Left lung (tissue), 10 donors: ENCODE data around the gene GMDS. TPM values are rescaled to one million over a fixed set of nuclear protein-coding genes. Genes with fewer than 3 reads are reported as not detected.

Experiments
- ATAC-seq: fragments of 200-7000 bp; cut with Tn5 transposase; one replicate; pipeline ENCODE4 v1.9.1; 2020; ENCODE audit warnings: moderate library complexity
- DNase-seq, 4 donors: peaks; one replicate each; pipeline ENCODE4 v3.0.0-alpha.2; 2013 to 2020
- H3K27ac ChIP-seq, 2 donors: fragments of 200-600 bp; sonication (generic) in 1 of 2; one replicate each; pipeline versions ENCODE4 v1.5.0 to v1.8.0; 2020 to 2021
- H3K27me3 ChIP-seq, 2 donors: fragments of 200-600 bp; sonication (generic) in 1 of 2; one replicate each; pipeline versions ENCODE4 v1.5.0 to v1.8.0; 2020 to 2021
- H3K36me3 ChIP-seq, 2 donors: fragments of 200-600 bp; sonication (generic) in 1 of 2; one replicate each; pipeline versions ENCODE4 v1.5.0 to v1.8.0; 2020 to 2021
- H3K4me1 ChIP-seq, 2 donors: fragments of 200-600 bp; one replicate each; pipeline ENCODE4 v1.8.0; 2021
- H3K4me3 ChIP-seq, 2 donors: fragments of 200-600 bp; sonication (generic) in 1 of 2; one replicate each; pipeline versions ENCODE4 v1.5.0 to v1.8.0; 2020 to 2021; ENCODE audit warnings: mild to moderate bottlenecking in 1 of 2
- H3K9me3 ChIP-seq, 2 donors: fragments of 200-600 bp; sonication (generic) in 1 of 2; one replicate each; pipeline versions ENCODE4 v1.5.0 to v1.8.0; 2020 to 2021
- CTCF ChIP-seq, 2 donors: fragments of 200-600 bp; sonication (generic) in 1 of 2; IDR thresholded peaks; one replicate each; pipeline versions ENCODE4 v1.5.0 to v1.8.0; 2021; ENCODE audit warnings: antibody characterized with exemption in 2 of 2
- intact Hi-C, 2 donors: fragments of 100-400 bp; cut with DNase I; formaldehyde crosslinking; loops; one replicate each; pipeline versions ENCODE4 v1.11.2 to v1.14.2; 2022
- polyA plus RNA-seq, 6 donors: library from polyadenylated mRNA; unstranded; fragments of 120-200 nt; gene quantifications; one replicate each; pipeline ENCODE4 v1.2.1, GENCODE V29; 2013; ENCODE audit not compliant: insufficient read length in 6 of 6
- total RNA-seq, 2 donors: library from RNA; stranded (reverse); fragmentation: NEBNext Ultra II Directional; extraction: Animal tissue kit (Norgen Biotek cat#: 25700); gene quantifications; one replicate each; pipeline ENCODE4 v1.2.1, GENCODE V29; 2021
- donor health status: DM: no; HTN: yes; CAD: no.
- donor health status: DM: no; HTN: no; CAD: no.

The GMDS gene
- total and polyA plus RNA-seq, 8 donors, result 16.5 to 25.4 (median 21.2) TPM

GRCh38 chr6:2132416-2132815 lies 113.0 kb downstream of the GMDS start:
- no peak for TF ChIP-seq CTCF (IDR thresholded peaks at IDR 0.05)
- intact Hi-C loops, result no loop called here
- DNase-seq, result no peak

GRCh38 chr6:2129182-2129621 lies 116.2 kb downstream of the GMDS start:
- ATAC-seq (no peak), DNase-seq (no peak)
- Histone ChIP-seq H3K27ac (no peak overlapping the region), H3K27me3 (no peaks in the 10 kb centered on the region), H3K9me3 (no peaks in the 10 kb centered on the region), H3K4me3 (no peak overlapping the region), H3K36me3 (no peaks in the 10 kb centered on the region), H3K4me1 (peaks cover 0 to 15% of the 10 kb centered on the region in 2 donors)
- intact Hi-C loops, result no loop called here
- no peak for TF ChIP-seq CTCF (IDR thresholded peaks at IDR 0.05)

More at GRCh38 chr6:2132416-2132815, 113.0 kb downstream of the GMDS start:
- H3K36me3 ChIP-seq, result no peaks in the 10 kb centered on the region
- H3K27me3 ChIP-seq, result no peaks in the 10 kb centered on the region
- no peak for ATAC-seq
- no peak overlapping the region for H3K27ac ChIP-seq
- H3K4me3 ChIP-seq, result no peak overlapping the region
- no peaks in the 10 kb centered on the region for H3K9me3 ChIP-seq
- H3K4me1 ChIP-seq, result peaks cover 0 to 7% of the 10 kb centered on the region in 2 donors

GRCh38 chr6:2127484-2127911 lies 117.9 kb downstream of the GMDS start:
- peak; percentile 69 for ATAC-seq
- H3K27me3 ChIP-seq, result no peaks in the 10 kb centered on the region
- TF ChIP-seq CTCF (IDR thresholded peaks at IDR 0.05), result no peak

DNA sequence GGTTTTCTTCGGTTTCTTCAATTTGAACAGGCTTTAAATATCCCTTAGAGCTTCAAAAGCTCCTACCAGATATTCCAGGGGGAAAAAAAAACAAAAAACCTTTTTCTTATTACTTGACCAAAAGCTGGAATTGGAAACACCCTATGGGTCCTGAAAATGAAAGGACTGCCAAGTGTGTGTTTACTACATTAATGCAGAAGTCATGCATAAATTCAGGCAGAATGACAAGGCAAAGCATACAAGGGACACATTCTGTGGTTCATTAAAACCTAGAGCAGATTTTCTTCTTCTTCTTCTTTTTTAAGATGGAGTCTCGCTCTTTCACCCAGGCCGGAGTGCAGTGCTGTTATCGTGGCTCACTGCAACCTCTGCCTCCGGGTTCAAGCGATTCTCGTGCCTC lies 119.1 kb downstream of the GMDS start:
- intact Hi-C loops, result no loop called here
- Histone ChIP-seq H3K27ac (no peak overlapping the region), H3K27me3 (no peaks in the 10 kb centered on the region), H3K4me1 (peaks cover 0 to 15% of the 10 kb centered on the region in 2 donors), H3K36me3 (no peaks in the 10 kb centered on the region), H3K9me3 (no peaks in the 10 kb centered on the region), H3K4me3 (no peak overlapping the region)
- ATAC-seq (no peak), DNase-seq (no peak)
- no peak for TF ChIP-seq CTCF (IDR thresholded peaks at IDR 0.05)

More at GRCh38 chr6:2127484-2127911, 117.9 kb downstream of the GMDS start:
- peak overlapping the region in 1 of 2 donors; percentile 26 for H3K27ac ChIP-seq
- H3K4me3 ChIP-seq, result no peak overlapping the region
- H3K4me1 ChIP-seq, result peaks cover 0 to 15% of the 10 kb centered on the region in 2 donors
- no peaks in the 10 kb centered on the region for H3K36me3 ChIP-seq
- intact Hi-C loops, result no loop called here
- peak in 1 of 4 donors; percentile 67 for DNase-seq
- no peaks in the 10 kb centered on the region for H3K9me3 ChIP-seq

DNA sequence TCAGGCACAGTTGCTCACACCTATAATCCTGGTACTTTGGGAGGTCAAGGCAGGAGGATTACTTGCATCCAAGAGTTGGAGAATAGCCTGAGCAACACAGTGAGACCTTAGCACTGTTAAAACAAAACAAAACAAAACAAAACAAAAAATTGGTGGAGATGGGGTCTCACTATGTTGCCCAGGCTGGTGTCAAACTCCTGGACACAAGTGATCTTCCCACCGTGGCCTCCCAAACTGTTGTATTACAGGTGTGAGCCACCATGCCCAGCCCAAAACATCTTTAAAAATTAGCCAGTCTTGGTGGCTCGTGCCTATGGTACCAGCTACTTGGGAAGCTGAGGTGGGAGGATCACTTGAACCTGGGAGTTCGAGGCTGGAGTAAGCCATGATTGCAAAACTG lies 120.2 kb downstream of the GMDS start:
- no peak for TF ChIP-seq CTCF (IDR thresholded peaks at IDR 0.05)
- Histone ChIP-seq H3K36me3 (no peaks in the 10 kb centered on the region), H3K4me1 (peaks cover 0 to 15% of the 10 kb centered on the region in 2 donors), H3K27ac (no peak overlapping the region), H3K27me3 (no peaks in the 10 kb centered on the region), H3K9me3 (no peaks in the 10 kb centered on the region), H3K4me3 (no peak overlapping the region)
- DNase-seq, result no peak
- no peak for ATAC-seq
- intact Hi-C loops, result no loop called here
